COR-L47 (cell line): ENCODE measurements around the gene RCBTB1.

Experiments used
- DNase-seq: peaks from one replicate; lab custom pipeline; 2025; lab: John Stamatoyannopoulos, UW

Gene RCBTB1

DNA sequence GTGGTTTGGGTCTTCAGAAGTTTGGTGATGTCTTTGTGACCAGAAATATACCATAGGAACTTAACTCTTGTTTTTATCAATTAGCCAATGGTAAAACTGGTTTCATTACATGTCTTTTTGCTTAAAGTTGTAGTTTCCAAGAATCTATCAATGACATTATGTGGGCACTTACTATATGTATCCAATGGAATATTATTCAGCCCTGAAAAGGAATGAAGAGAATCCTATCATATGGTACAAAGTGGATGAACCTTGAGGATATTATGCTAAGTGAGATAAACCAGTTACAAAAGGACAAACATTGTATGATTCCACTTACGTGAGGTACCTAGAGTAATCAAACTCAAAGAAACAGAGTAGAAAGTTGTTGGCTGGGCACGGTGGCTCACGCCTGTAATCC lies 26.4 kb downstream of the RCBTB1 start:
- DNase-seq: no peak

DNA sequence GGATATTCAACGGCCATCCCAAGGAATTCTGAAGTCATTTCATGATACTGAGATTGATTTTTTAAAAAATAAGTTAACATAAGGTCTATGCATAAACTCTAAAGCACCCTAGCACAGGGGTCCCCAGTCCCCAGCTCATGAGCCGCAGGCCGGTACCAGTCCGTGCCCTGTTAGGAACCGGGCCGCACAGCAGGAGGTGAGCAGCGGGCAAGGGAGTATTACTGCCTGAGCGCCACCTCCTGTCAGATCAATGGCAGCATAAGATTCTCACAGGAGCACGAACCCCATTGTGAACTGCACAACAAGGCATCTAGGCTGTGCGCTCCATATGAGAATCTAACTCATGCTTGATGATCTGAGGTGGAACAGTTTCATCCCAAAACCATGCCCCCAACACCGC lies 31.0 kb downstream of the RCBTB1 start:
- DNase-seq: no peak

DNA sequence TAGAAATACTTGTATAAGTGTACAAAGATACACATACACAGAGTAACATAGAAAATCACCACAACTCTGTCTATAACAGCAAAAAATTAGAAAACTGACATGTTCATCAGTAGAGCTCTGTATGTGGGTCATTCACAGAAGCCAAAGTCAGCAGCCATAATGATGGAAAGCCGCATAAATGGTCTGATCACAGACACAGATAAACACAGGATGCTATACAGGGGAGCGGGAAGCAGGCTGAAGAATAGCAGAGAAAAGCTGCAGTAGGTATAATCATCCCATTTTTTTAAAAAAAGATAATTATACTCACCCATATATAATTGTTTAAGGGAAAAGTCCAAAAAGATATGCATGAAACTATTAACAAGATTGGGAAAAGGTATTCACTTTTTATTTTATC lies 31.5 kb downstream of the RCBTB1 start:
- no peak for DNase-seq

DNA sequence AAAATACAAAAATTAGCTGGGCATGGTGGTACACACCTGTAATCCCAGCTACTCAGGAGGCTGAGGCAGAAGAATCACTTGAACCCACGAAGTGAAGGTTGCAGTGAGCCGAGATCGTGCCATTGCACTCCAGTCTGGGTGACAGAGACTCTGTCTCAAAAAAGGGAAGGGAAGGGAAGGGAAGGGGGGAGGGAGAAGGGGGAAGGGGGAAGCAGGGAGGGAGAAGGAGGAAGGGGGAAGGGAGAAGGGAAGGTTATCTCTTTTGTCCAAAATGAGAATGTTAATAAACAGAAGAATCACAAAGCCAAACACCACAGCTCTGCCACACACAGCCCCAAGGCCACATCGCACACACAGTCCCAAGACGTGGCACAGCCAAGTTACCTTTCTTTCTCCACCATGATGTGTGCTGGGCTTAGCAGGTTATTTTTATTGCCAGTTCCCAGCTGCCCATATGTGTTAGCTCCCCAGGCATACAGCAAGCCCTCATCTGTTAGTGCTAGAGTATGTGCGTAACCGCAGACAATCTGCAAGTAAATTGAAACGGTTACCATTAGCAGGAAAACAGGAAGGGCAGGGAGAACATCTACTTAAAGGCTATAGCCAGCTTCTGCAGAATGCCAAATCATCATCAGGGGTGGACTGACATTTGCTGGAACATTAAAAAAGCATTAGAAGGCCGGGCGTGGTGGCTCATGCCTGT lies 34.3 kb downstream of the RCBTB1 start:
- DNase-seq: no peak

DNA sequence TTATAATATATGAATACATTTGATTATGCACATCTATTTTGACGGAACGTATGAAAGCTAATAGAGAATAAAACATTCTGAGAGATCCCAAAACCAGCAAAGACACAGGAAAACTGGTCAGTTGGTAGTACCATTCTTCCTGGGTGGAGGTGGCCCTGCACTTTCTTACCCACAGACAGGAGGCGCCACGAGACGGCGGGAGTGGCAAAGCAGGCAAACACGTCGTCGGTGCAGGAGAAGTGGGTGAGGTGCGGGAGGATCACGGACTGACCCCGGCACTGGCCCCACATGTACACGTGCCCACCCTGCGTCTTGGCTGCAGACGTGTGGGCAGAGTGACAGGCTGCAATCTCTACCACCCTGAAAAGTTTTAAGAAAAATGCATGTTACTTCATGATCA lies 36.1 kb downstream of the RCBTB1 start:
- no peak for DNase-seq

DNA sequence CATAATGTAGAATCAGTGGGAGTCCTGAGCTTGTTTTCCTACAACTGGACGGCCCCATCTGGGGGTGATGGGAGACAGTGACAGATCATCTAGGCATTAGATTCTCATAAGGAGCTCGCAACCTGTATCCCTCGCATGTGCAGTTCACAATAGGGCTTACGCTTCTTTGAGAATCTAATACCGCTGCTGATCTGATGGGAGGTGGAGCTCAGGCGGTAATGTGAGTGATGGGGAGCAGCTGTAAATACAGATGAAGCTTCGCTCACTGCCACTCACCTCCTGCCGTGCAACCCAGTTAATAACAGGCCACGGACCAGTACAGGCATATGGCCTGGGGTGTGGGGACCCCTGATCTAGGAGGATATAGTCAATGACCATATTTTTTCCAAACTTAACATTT lies 38.8 kb downstream of the RCBTB1 start:
- no peak for DNase-seq

DNA sequence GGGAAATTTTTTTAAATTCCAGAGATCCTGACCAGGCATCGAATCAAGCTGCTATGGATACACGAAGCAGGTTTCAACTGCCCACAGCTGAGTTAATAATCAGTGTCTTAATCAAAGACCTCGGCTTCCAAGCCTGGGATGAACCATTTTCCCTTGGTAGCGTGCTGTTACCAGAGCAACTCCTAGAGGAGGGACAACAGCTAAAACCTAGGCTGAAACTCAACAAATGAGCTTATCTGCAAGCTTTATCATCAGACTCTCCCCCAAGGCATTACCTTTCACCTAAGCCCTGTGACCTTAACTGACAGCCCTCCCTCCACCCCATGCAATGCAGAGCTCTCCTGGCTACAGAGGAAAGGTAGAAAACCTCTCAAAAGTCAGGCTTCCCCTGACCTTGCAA lies 39.7 kb downstream of the RCBTB1 start:
- DNase-seq: no peak

DNA sequence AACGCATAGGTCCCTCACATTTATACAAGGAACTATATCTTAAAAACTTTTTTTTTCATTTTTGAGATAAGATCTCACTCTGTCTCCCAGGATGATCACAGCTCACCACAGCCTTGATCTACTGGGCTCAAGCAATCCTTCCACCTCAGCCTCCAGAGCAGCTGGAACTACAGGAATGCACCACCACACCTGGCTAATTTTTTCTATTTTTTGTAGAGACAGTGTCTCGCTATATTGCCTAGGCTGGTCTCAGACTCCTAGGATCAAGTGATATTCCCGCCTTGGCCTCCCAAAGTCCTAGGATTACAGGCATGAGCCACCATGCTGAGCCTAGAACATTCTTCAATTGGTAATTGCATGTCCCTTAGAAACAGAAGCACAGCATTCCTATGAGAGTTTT lies 41.7 kb downstream of the RCBTB1 start:
- no peak for DNase-seq

DNA sequence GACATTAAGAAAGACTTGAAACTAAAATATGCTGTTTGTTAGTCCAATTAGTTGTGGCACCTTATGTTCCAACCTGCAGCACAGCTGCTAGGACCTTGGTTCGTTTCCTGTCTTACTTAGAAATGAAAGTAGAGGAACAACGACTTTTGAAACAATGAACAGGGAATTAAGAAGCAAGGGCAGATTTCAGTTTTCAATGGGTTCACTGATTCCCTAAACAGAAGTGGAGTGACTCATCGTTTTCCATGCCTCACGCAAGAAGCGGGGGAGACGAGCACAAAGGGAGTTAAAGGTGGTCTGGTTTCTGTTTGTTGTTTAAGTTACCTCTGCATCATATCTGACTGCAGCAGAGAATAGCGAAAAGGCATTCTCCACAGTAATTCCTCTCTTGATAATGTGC lies 44.8 kb downstream of the RCBTB1 start:
- no peak for DNase-seq

DNA sequence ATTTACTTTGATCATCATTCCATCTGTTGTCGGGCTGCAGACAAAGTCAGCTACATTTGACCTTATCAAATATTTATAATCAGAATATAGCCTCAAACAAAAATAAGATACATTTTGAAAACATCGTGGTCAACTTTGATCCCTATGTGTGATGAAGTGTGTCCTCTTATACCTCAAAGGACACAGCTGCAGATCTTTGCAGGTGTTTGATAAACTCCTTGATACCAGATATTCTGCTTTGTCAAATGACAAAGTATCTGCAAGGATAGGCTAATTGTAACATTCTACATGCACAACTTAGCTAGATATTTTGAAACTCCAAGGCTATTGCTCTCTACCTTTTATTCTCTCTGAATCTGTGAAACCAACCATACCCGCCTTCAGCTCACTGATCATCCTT lies 45.6 kb downstream of the RCBTB1 start:
- DNase-seq: no peak

DNA sequence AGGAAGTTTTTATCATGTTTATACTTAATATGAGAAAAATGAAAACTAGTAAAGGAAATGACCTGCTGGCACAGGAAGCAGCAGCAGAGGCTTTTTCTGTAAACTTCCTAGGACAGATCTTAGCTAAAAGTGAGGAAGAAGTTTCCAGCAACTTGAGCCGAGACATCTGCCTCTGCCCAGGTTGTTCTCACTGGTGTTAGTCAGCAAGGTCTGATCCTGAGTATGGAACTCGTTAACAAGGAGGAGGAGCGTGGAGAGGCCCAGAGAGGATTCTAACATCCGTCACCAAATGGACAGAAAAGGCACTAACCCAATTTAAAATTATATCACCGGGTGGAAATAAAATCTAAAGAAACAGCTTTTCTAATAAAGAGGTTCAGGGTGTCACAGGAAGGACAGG lies 46.0 kb downstream of the RCBTB1 start:
- DNase-seq: no peak

DNA sequence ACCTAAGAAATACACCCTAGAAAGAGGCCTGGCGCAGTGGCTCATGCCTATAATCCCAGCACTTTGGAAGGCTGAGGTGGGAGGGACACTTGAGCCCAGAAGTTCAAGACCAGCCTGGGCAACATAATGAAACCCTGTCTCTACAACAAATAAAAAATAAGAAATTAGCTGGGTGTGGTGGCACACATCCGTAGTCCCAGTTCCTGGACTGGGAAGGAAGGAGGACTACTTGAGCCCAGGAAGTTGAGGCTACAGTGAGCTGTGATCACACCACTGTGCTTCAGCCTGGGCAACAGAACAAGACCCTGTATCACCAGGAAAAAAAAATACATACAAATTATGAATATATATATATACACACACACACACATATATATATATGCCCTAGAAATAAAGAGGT lies 47.0 kb downstream of the RCBTB1 start:
- no peak for DNase-seq

DNA sequence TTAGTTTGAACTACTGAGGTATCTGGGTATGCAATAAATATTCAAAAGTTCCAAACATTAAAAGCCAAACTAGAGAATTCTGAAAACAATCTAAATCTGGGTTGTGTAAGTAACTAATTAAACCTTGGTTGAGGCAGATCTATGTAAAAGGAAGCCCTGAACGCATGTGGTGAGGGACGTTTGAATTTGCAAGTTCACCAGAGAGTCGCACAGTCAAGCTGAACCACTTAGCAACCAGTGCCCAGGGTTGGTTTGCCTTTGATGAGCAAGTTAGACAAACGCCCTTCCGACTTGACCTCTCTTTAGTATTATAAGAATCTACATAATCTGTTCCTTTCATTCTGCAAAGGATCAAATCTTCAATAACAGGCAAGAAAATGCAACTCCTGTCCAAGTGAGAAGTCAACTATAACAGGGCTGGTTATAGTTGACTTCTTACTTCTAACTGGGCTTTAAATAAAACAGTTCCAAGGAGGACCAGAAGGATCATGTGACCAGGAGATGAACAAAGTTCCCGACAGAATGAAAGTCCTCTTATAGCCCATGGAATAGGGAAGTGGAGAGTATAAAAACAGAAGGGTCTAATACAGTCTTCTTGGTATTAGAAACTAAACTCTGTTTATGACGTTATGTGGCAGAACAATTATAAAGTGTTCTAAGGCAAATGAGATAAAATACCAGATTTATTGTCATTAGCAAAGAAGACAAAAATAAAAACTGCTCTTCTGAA lies 49.0 kb downstream of the RCBTB1 start:
- DNase-seq: no peak

DNA sequence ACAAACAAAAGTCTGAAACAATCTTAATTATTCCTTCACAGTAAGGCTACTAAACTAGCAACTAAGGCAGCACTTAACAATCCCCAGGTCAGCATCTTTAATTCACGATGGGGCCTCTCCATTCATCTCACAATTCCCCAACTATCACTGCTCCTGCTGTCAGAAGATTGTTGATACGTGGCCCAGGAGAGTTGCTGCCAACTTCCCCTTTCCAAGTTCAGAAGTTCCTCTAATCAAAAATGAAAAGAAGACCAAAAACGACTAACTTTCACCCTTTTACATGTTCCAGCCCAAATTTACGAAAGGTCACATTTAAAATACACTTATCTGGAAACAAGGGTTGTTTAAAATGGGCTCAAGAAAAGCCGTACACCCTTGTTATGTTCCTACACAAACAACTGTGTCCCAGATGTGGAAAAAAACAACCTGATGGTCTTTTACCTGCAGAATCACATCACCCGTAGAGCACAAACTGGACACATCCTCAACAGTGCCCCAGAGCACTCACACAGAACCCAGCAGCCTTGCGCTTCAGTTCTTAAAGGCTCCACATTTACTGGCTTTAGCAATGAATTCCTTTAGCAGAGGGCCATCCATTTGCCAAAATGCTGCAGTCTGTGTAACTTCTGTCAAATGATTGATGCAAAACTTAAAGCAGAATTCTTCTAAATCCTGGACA lies 51.6 kb downstream of the RCBTB1 start:
- no peak for DNase-seq

DNA sequence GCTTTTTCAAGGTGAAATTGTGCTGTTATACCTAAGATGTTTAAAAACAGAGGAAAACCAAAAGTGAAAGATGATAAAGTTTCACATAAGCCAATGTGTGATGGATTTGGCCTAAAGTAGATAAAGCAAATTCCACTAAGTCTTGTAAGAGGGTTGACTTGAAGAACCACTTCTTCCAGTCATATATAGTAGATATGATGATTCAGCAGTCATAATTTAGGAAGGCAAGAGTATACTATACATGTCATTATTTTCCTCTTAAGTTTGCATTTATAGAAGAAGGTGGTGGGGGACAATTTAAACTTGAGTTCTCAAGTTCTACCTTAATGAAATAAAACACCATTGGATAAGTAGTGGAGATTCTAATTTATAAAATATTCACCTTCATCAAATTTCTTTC lies 52.3 kb downstream of the RCBTB1 start:
- no peak for DNase-seq

DNA sequence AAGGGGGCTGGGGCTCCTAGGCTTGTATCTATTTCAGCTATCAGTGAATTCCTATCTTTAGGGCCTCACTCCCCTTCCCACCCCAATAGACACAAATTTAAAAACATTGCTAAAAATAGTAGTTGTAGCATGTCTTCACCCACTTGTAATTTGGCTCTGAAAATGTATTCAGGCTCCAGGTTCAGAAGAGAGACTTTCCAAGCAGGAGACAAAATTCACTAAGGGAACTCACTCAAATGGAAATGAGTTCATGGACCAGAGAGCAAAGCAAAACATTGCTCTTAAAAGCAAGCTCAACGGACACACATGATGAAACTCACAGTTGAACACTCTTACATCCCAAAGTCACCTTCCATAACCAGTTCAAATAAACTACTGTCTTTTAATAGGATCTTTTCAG lies 52.8 kb downstream of the RCBTB1 start:
- no peak for DNase-seq

DNA sequence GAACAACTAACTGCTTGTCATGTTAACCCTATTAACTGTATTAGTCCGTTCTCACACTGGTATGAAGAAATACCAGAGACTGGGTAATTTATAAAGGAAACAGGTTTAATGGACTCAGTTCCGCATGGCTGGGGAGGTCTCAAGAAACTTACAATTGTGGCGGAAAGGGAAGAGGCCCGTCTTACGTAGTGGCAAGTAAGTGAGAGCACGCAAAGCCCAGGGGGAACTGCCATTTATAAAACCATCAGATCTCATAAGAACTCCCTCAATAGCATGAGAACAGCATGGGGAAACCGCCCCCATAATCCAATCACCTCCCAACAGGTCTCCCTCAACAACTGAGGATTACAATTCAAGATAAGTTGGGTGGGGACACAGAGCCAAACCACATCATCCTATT lies 54.9 kb downstream of the RCBTB1 start:
- no peak for DNase-seq

DNA sequence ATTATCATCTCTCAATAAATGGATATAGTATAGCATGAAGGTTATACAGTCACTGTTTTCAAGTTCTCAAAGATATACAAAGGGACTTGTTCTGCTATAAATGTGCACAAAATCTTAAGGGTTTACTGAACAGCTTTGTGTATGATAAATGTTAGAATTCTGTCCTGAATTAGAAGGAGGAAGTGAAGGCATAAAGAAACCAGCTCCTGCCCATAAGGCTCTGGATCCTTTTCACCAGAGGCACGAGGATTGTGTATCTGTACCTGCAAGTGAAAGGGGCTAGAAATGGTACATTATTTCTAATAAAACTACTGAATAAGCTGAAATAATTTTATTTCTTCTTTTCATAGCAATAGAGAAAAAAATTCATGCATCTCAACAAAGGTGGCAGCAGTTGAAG lies 57.2 kb downstream of the RCBTB1 start:
- no peak for DNase-seq

DNA sequence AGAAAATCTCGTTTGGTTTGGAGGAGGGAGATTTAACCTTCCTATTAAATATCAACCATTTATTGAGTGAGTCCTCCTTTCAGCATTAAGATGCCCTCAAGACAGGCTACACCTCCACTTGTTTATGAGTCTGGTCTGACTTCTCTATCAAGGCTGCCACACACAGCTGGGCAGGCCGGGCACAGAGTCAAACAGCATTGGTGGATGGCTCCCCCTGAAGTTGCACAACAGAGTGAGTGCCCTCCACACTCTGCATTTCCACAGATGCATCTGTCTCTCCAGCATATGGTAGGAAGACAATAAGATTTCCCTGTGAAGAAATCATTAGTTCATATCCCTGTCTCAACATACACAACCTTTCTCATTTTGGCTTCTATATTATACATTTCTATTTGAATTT lies 58.2 kb downstream of the RCBTB1 start:
- no peak for DNase-seq

DNA sequence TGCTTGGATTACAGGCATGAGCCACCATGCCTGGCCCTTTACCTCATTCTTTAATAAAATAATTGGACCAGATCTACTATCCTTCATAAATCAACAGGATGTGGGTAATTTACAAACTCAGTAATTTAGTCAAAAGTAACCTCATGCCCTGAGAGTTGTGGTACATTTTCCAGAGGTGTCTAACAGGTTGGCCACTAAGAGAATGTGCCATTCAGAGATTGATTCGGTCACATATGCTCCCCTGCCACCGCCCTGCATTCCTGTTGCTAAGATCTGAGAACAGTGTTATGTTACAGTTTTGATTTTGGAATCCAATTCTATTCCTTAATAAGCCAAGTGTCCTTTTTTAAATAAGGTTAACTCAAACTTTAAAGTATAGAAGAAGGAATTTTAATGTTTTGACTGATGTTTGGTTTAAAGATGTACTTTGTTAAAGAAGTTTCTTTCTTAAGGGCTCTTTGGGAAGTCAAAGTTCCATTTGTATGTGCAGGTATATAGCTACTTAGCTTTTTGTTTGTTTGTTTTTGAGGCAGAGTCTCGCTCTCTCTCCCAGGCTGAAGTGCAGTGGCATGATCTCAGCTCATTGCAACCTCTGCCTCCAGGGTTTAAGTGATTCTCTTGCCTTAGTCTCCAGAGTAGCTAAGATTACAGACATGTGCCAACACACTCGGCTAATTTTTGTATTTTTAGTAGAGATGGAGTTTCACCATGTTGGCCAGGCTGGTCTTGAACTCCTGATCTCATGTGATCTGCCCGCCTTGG lies 60.4 kb downstream of the RCBTB1 start:
- DNase-seq: no peak

DNA sequence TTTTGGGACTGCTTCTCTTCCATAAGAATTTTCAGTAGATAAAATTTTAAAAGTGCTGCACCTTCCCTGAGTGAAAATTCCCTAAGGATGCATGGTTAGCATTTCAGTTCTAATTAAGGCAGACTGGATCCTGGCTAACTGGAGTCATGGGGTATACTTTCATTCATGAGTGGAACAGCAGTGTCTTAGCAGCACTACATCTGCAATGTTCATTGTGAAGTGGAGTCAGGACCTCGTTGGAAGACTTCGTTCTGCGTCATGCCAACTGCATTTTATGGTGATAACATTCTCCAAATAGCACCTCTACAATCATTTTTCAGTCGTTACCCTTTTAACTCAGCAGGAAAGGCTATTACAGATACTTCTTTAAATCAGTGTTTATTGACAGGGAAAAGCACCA lies 64.1 kb downstream of the RCBTB1 start:
- DNase-seq: no peak

DNA sequence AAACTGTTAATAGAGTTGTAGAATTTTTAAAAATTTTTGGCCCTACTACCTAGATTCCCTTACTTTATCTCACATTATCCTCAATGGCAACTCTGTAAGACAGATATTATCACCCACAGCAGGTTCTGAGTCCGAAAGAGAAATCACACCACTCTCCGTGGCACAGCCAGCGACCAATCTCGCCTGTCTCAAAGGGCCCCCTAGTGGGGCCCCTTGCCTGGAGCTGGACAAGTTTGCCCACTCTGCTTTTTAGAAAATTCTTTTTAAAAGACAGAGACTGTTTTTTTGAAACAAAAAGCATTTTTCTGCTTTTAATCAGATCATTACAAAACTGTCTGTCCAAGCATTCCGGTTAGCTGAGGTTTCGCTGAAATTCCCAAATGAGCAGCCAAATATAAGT lies 67.9 kb downstream of the RCBTB1 start:
- DNase-seq: no peak

DNA sequence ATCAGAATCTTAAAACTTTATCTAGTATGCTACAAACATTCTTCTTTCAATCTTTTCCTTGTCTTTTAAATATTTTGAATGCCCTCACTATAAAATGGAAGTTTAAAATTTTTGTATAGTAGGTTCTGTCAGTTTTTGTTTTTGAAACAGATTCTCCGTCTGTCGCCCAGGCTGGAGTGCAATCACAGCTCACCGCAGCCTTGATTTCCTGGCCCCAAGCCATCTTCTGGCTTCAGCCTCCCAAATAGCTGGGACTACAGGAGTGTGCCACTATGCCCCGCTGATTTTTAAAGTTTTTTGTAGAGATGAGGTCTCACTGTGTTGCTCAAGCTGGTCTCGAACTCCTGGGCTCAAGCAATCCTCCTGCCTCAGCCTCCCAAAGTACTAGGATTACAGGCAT lies 68.9 kb downstream of the RCBTB1 start:
- DNase-seq: no peak
